Epithelial cell of prostate (primary cell): ENCODE results near the gene EHBP1L1.
"Not testable (repeated sequence)": the region's sequence is repeated elsewhere in the genome, so short reads cannot be mapped to it uniquely, and the experiment has no call there.

Source experiments
- DNase-seq: peaks from one replicate; pipeline ENCODE4 v3.0.0-alpha.2; 2011; ENCODE audit warnings: low read depth, low spot score
- H3K27ac ChIP-seq: fragments of 450-650 bp; 2 replicates; pipeline ENCODE4 v1.5.1; 2017; ENCODE audit warnings: mild to moderate bottlenecking

Gene EHBP1L1

GRCh38 chr11:65625628-65626342, 49.9 kb downstream of the EHBP1L1 start:
- DNase-seq, result no peak
- no peak overlapping the region for H3K27ac ChIP-seq

- no peak for DNase-seq
- H3K27ac ChIP-seq, result no peak overlapping the region
Observed at GRCh38 chr11:65627202-65627601, 51.3 kb downstream of the EHBP1L1 start.

- no peak overlapping the region for H3K27ac ChIP-seq
- no peak for DNase-seq
Observed at GRCh38 chr11:65629579-65629978, 53.7 kb downstream of the EHBP1L1 start.

GRCh38 chr11:65630215-65630614, 54.4 kb downstream of the EHBP1L1 start:
- no peak for DNase-seq
- H3K27ac ChIP-seq, result no peak overlapping the region

- no peak overlapping the region for H3K27ac ChIP-seq
- no peak for DNase-seq
Observed at GRCh38 chr11:65633390-65634108, 57.7 kb downstream of the EHBP1L1 start.

- no peak for DNase-seq
- no peak overlapping the region for H3K27ac ChIP-seq
Observed at GRCh38 chr11:65634109-65634436, 58.2 kb downstream of the EHBP1L1 start.

- H3K27ac ChIP-seq, result no peak overlapping the region
- no peak for DNase-seq
Observed at GRCh38 chr11:65634440-65634839, 58.6 kb downstream of the EHBP1L1 start.

GRCh38 chr11:65634905-65635731, 59.3 kb downstream of the EHBP1L1 start:
- no peak for DNase-seq
- no peak overlapping the region for H3K27ac ChIP-seq

- no peak overlapping the region for H3K27ac ChIP-seq
Observed at GRCh38 chr11:65636108-65637031, 60.5 kb downstream of the EHBP1L1 start.

GRCh38 chr11:65637032-65637557, 61.2 kb downstream of the EHBP1L1 start:
- H3K27ac ChIP-seq, result no peak overlapping the region
- DNase-seq, result no peak

More at GRCh38 chr11:65636108-65637031, 60.5 kb downstream of the EHBP1L1 start:
- DNase-seq, result no peak

GRCh38 chr11:65637794-65638419, 62.1 kb downstream of the EHBP1L1 start, which contains the start of gene SIPA1:
Gene SIPA1 (plus strand): TSS chr11:65638101. CDS start chr11:65640922, 2,821 bp downstream.
- no peak for DNase-seq
- H3K27ac ChIP-seq, result peak within 1 kb of the TSS; percentile 25

GRCh38 chr11:65639228-65639597, 63.4 kb downstream of the EHBP1L1 start:
- H3K27ac ChIP-seq, DNase-seq: not testable (repeated sequence)

- no peak for DNase-seq
- no peak overlapping the region for H3K27ac ChIP-seq
Observed at GRCh38 chr11:65639623-65640482, 64.0 kb downstream of the EHBP1L1 start.

GRCh38 chr11:65640483-65641296, 64.8 kb downstream of the EHBP1L1 start:
- no peak for DNase-seq
- no peak overlapping the region for H3K27ac ChIP-seq

GRCh38 chr11:65641297-65642013, 65.6 kb downstream of the EHBP1L1 start:
- no peak overlapping the region for H3K27ac ChIP-seq
- DNase-seq, result no peak
